K562 (cell line): ENCODE data around the gene SF3A2.

Experiments used
- MTA3 ChIP-seq: fragments of 450-650 bp; formaldehyde crosslinking; IDR thresholded peaks from 2 replicates; pipeline ENCODE4 v1.6.1; 2017; ENCODE audit warnings: mild to moderate bottlenecking, borderline replicate concordance
- POLR2AphosphoS5 ChIP-seq: IDR thresholded peaks from 2 replicates; pipeline ENCODE4 v1.6.1; 2011; ENCODE audit warnings: mild to moderate bottlenecking, low read depth, low read length, moderate library complexity; ENCODE audit not compliant: control insufficient read depth, insufficient read depth

GRCh38 chr19:2199861-2200623 is 36.6 kb upstream of the SF3A2 start:
- no peak for TF ChIP-seq MTA3
- no peak for TF ChIP-seq POLR2AphosphoS5
